Measurements from ENCODE around the gene HNRNPF.
"Not testable (repeated sequence)": the region's sequence is repeated elsewhere in the genome, so short reads cannot be mapped to it uniquely, and the experiment has no call there.

HNRNPF gene

GRCh38 chr10:43396061-43396927 lies 12.7 kb downstream of the HNRNPF start:
- DNase-seq, result peak; percentile 81

GRCh38 chr10:43395571-43396060 lies 13.4 kb downstream of the HNRNPF start:
- peak; percentile 42 for DNase-seq

GRCh38 chr10:43394868-43395267 lies 14.1 kb downstream of the HNRNPF start:
- DNase-seq, result no peak

GRCh38 chr10:43393606-43394360 lies 15.2 kb downstream of the HNRNPF start:
- DNase-seq, result no peak

- DNase-seq, result not testable (repeated sequence)
Observed at GRCh38 chr10:43393186-43393585, 15.8 kb downstream of the HNRNPF start.

- DNase-seq, result no peak
Observed at GRCh38 chr10:43392748-43393147, 16.2 kb downstream of the HNRNPF start.

- DNase-seq, result no peak
Observed at GRCh38 chr10:43391496-43391895, 17.5 kb downstream of the HNRNPF start.

GRCh38 chr10:43390759-43391158 lies 18.2 kb downstream of the HNRNPF start:
- DNase-seq, result peak; percentile 37

GRCh38 chr10:43390333-43390732 lies 18.7 kb downstream of the HNRNPF start:
- no peak for DNase-seq

GRCh38 chr10:43389867-43390266 lies 19.1 kb downstream of the HNRNPF start:
- DNase-seq, result no peak

GRCh38 chr10:43387678-43388032 lies 21.3 kb downstream of the HNRNPF start:
- DNase-seq, result no peak

GRCh38 chr10:43386981-43387677 lies 21.9 kb downstream of the HNRNPF start:
- DNase-seq, result no peak

- no peak for DNase-seq
Observed at GRCh38 chr10:43386549-43386948, 22.4 kb downstream of the HNRNPF start.

- DNase-seq, result no peak
Observed at GRCh38 chr10:43385412-43386004, 23.5 kb downstream of the HNRNPF start.

GRCh38 chr10:43384252-43385221 lies 24.4 kb downstream of the HNRNPF start:
- DNase-seq, result no peak

GRCh38 chr10:43383204-43383971 lies 25.6 kb downstream of the HNRNPF start:
- no peak for DNase-seq

GRCh38 chr10:43380610-43381222 lies 28.3 kb downstream of the HNRNPF start:
- DNase-seq, result no peak

GRCh38 chr10:43377424-43377883 lies 31.5 kb downstream of the HNRNPF start:
- no peak for DNase-seq

- no peak for DNase-seq
Observed at GRCh38 chr10:43376828-43377423, 32.1 kb downstream of the HNRNPF start.

Data from CD4-positive, alpha-beta T cell treated with Interleukin-17A for 4 hours (primary cell).